Coronary artery (tissue), 2 donors: ENCODE data around the gene PRRG2.

Experiments used
- DNase-seq: peaks from one replicate; pipeline ENCODE4 v3.0.0-alpha.2; 2017; ENCODE audit warnings: low spot score
- H3K27ac ChIP-seq, 2 donors: fragments of 200-600 bp; sonication (generic); one replicate each; pipeline ENCODE4 v1.5.1; 2016 to 2019
- H3K4me3 ChIP-seq: fragments of 200-600 bp; sonication (generic); 2 replicates; pipeline ENCODE4 v1.5.1; 2016; ENCODE audit warnings: mild to moderate bottlenecking, moderate library complexity
- CTCF ChIP-seq: fragments of 200-600 bp; sonication (generic); IDR thresholded peaks from one replicate; pipeline ENCODE4 v1.5.1; 2019; ENCODE audit warnings: antibody characterized with exemption

PRRG2 gene

GRCh38 chr19:49581007-49581508, at the start of gene PRRG2:
TSS of gene PRRG2 (plus strand) at chr19:49581316. CDS start at chr19:49583220, 1,904 bp downstream.
- TF ChIP-seq CTCF, result no peak
- Histone ChIP-seq H3K27ac (peak within 1 kb of the TSS in 1 of 2 donors; percentile 90), H3K4me3 (peak within 1 kb of the TSS; percentile 91)
- no peak for DNase-seq

GRCh38 chr19:49533551-49534488, 47.3 kb upstream of the PRRG2 start:
- TF ChIP-seq CTCF, result no peak
- Histone ChIP-seq H3K4me3 (peak overlapping the region; percentile 74), H3K27ac (peak overlapping the region; percentile 3 to 12)
- DNase-seq, result no peak

- H3K27ac ChIP-seq, result no peak overlapping the region
- H3K4me3 ChIP-seq, result no peak overlapping the region
- TF ChIP-seq CTCF, result no peak
- no peak for DNase-seq
Observed at GRCh38 chr19:49534632-49535385, 46.3 kb upstream of the PRRG2 start.

- TF ChIP-seq CTCF, result no peak
- no peak overlapping the region for H3K4me3 ChIP-seq
- no peak for DNase-seq
- H3K27ac ChIP-seq, result no peak overlapping the region
Observed at GRCh38 chr19:49536921-49537462, 44.1 kb upstream of the PRRG2 start.

- Histone ChIP-seq H3K27ac (no peak overlapping the region), H3K4me3 (no peak overlapping the region)
- DNase-seq, result no peak
- TF ChIP-seq CTCF, result no peak
Observed at GRCh38 chr19:49538643-49539042, 42.5 kb upstream of the PRRG2 start.

- TF ChIP-seq CTCF, result no peak
- DNase-seq, result no peak
- no peak overlapping the region for H3K27ac ChIP-seq
- no peak overlapping the region for H3K4me3 ChIP-seq
Observed at GRCh38 chr19:49539192-49539952, 41.7 kb upstream of the PRRG2 start.
